ES-I3 (cell line): ENCODE measurements around the gene ERAS.

Source experiments
- H3K36me3 ChIP-seq: 2 replicates; pipeline ENCODE4 v1.6.1; 2013; ENCODE audit warnings: mild to moderate bottlenecking, low read length, control low read depth, moderate library complexity; ENCODE audit not compliant: insufficient read depth
- H3K4me1 ChIP-seq: 2 replicates; pipeline ENCODE4 v1.6.1; 2013; ENCODE audit warnings: mild to moderate bottlenecking, control low read depth, low read length; ENCODE audit not compliant: insufficient read depth
- H3K9ac ChIP-seq: 2 replicates; pipeline ENCODE4 v1.6.1; 2013; ENCODE audit warnings: low read depth, mild to moderate bottlenecking, low read length, moderate library complexity
- H3K9me3 ChIP-seq: 2 replicates; pipeline ENCODE4 v1.6.1; 2013; ENCODE audit warnings: mild to moderate bottlenecking, low read length, moderate library complexity; ENCODE audit not compliant: control insufficient read depth, insufficient read depth

ERAS gene

GRCh38 chrX:48826135-48826875 lies at the start of gene ERAS:
Gene ERAS, plus strand, starts transcription at chrX:48826513. Its CDS starts 2,611 bp downstream, at chrX:48829124.
- no peaks in the 10 kb centered on the region for H3K36me3 ChIP-seq
- H3K9ac ChIP-seq: peak within 1 kb of the TSS; percentile 18
- H3K4me1 ChIP-seq: no peaks in the 10 kb centered on the region
- H3K9me3 ChIP-seq: no peaks in the 10 kb centered on the region

GRCh38 chrX:48776818-48777439 lies 49.4 kb upstream of the ERAS start:
- Histone ChIP-seq H3K9ac (no peak overlapping the region), H3K36me3 (no peaks in the 10 kb centered on the region), H3K4me1 (no peaks in the 10 kb centered on the region; the same call in 1 of the 2 replicates), H3K9me3 (no peaks in the 10 kb centered on the region)

- Histone ChIP-seq H3K9me3 (no peaks in the 10 kb centered on the region), H3K9ac (no peak overlapping the region), H3K4me1 (no peaks in the 10 kb centered on the region; the same call in 1 of the 2 replicates), H3K36me3 (no peaks in the 10 kb centered on the region)
Measured at GRCh38 chrX:48779399-48779798, 46.9 kb upstream of the ERAS start.

GRCh38 chrX:48781705-48782104 lies 44.6 kb upstream of the ERAS start:
- Histone ChIP-seq H3K4me1 (no peaks in the 10 kb centered on the region), H3K9ac (no peak overlapping the region), H3K36me3 (no peaks in the 10 kb centered on the region), H3K9me3 (no peaks in the 10 kb centered on the region)

- no peaks in the 10 kb centered on the region for H3K9me3 ChIP-seq
- H3K9ac ChIP-seq: no peak overlapping the region
- no peaks in the 10 kb centered on the region for H3K36me3 ChIP-seq
- H3K4me1 ChIP-seq: no peaks in the 10 kb centered on the region
Measured at GRCh38 chrX:48782216-48782615, 44.1 kb upstream of the ERAS start.

- H3K9ac ChIP-seq: no peak overlapping the region
- H3K9me3 ChIP-seq: no peaks in the 10 kb centered on the region
- H3K36me3 ChIP-seq: no peaks in the 10 kb centered on the region
- H3K4me1 ChIP-seq: no peaks in the 10 kb centered on the region
Measured at GRCh38 chrX:48782795-48783194, 43.5 kb upstream of the ERAS start.

GRCh38 chrX:48784726-48785125 lies 41.6 kb upstream of the ERAS start:
- Histone ChIP-seq H3K36me3 (no peaks in the 10 kb centered on the region), H3K9ac (no peak overlapping the region), H3K4me1 (no peaks in the 10 kb centered on the region), H3K9me3 (no peaks in the 10 kb centered on the region)

GRCh38 chrX:48785186-48785539 lies 41.1 kb upstream of the ERAS start:
- Histone ChIP-seq H3K36me3 (no peaks in the 10 kb centered on the region), H3K4me1 (no peaks in the 10 kb centered on the region), H3K9ac (no peak overlapping the region), H3K9me3 (no peaks in the 10 kb centered on the region)

- H3K4me1 ChIP-seq: no peaks in the 10 kb centered on the region
- H3K9ac ChIP-seq: no peak overlapping the region
- H3K36me3 ChIP-seq: no peaks in the 10 kb centered on the region
- H3K9me3 ChIP-seq: no peaks in the 10 kb centered on the region
Measured at GRCh38 chrX:48785540-48786214, 40.6 kb upstream of the ERAS start.

- no peaks in the 10 kb centered on the region for H3K4me1 ChIP-seq
- H3K36me3 ChIP-seq: no peaks in the 10 kb centered on the region
- no peak within 1 kb of the TSS for H3K9ac ChIP-seq
- no peaks in the 10 kb centered on the region for H3K9me3 ChIP-seq
Measured at GRCh38 chrX:48786341-48786800, 39.9 kb upstream of the ERAS start, which contains the start of gene GATA1. Gene GATA1, plus strand, starts transcription at chrX:48786590. Its CDS starts 4,520 bp downstream, at chrX:48791110.

GRCh38 chrX:48786825-48787504 lies 39.3 kb upstream of the ERAS start:
- no peaks in the 10 kb centered on the region for H3K4me1 ChIP-seq
- H3K9me3 ChIP-seq: no peaks in the 10 kb centered on the region
- H3K9ac ChIP-seq: no peak overlapping the region
- H3K36me3 ChIP-seq: no peaks in the 10 kb centered on the region

GRCh38 chrX:48787505-48788443 lies 38.5 kb upstream of the ERAS start:
- H3K9ac ChIP-seq: no peak overlapping the region
- no peaks in the 10 kb centered on the region for H3K36me3 ChIP-seq
- no peaks in the 10 kb centered on the region for H3K9me3 ChIP-seq
- H3K4me1 ChIP-seq: no peaks in the 10 kb centered on the region

GRCh38 chrX:48789366-48790220 lies 36.7 kb upstream of the ERAS start:
- Histone ChIP-seq H3K36me3 (no peaks in the 10 kb centered on the region), H3K9me3 (no peaks in the 10 kb centered on the region), H3K4me1 (peaks cover 9% of the 10 kb centered on the region; the same call in 1 of the 2 replicates), H3K9ac (no peak overlapping the region)
